HG03135 (cell line): ENCODE data around the gene TK2.
"Not testable (repeated sequence)": the region's sequence is repeated elsewhere in the genome, so short reads cannot be mapped to it uniquely, and the experiment has no call there.

Experiments used
- ATAC-seq: cut with Tn5 transposase; IDR thresholded peaks from one replicate; pipeline ENCODE4 v1.9.1; 2021; ENCODE audit warnings: mild to moderate bottlenecking, moderate library complexity; ENCODE audit not compliant: unreplicated experiment

TK2 gene

GRCh38 chr16:66549284-66550131 is at the start of gene TK2:
Gene TK2, minus strand, starts transcription at chr16:66550122. Its CDS starts 61 bp downstream, at chr16:66550061.
- ATAC-seq, result no peak

DNA sequence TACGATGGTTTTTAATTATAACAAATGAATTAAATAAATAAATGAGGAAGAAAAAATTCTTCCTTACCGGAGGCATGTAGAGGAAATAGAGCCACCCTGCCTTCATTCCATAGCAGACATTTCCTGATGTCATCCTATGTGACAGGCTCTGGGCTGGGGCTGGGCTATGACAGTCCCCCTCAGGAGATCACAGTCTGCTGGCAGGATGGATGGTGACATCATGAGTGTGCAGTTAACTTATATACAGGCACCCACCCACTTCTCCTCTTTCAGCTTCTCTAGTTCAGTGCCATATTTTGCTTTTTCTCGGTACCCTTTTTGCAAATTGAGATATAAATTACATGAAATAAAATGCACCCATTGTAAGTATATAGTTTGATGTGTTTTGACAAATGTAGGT is 48.2 kb upstream of the TK2 start:
- ATAC-seq, result no peak

DNA sequence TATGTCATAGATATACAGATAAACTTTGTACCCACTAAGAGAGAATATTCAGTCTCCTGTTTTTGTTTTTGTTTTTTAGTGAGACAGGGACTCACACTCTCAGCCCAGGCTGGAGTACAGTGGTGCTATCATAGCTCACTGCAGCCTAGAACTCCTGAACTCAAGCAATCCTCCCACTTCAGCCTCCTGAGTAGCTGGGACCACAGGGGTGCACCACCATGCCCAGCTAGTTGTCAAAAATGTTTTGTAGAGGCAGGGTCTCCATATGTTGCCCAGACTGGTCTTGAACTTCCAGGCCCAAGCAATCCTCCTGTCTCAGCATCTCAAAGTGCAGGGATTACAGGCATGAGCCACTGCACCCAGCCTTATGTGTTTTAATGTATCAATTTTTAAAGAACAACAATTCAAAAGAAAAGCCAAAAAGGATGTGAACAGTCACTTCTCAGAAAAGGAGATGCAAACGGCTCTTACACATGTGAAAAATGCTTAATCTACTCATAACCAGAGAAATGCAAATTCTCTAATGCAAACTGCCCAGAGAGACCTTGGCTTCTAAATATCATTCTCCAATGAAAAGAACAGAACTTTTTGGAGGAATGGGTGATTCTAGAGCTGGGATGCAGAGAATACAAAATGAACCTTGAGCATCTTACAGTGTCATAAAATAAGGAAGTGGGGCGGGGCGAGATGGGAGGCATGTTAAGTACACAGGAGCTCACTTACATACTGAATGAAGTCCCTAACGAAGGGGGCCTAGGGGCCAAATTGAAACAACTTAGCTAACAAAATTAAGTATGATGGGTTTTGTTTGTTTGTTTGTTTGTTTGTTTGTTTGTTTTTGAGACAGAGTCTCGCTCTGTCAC is 47.3 kb upstream of the TK2 start:
- ATAC-seq, result no peak

DNA sequence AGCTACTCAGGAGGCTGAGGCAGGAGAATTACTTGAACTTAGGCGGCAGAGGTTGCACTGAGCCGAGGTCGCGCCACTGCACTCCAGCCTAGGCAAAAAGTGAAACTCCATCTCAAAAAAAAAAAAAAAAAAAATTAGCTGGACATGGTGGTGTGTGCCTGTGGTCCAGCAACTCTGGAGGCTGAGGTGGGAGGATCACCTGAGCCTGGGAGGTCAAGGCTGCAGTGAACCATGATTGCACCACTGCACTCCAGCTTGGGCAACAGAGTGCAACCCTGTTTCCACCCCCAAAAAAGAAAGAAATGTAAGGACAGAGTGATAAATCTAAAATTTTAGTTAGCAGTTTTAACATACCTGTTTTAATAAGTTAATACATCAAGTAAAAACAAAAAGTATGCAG is 46.6 kb upstream of the TK2 start:
- not testable (repeated sequence) for ATAC-seq

- ATAC-seq, result no peak
Observed at GRCh38 chr16:66594739-66595138, 44.8 kb upstream of the TK2 start.

DNA sequence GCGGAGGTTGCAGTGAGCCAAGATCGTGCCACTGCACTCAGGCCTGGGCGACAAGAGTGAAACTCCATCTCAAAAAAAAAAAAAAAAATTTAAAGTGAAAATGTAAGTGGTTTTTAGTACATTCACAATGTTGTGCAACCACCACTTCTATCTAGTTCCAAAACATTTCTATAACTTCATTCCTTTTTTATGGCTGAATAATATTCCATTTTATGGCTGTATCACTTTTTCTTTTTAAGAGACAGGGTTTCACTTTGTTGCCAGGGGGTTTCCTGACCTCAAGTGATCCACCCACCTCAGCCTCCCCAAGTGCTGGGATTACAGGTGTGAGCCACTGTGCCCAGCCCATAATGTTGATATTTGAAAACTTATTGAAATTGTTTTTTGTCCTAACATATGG is 42.9 kb upstream of the TK2 start:
- no peak for ATAC-seq

- ATAC-seq, result no peak
Observed at GRCh38 chr16:66592241-66592640, 42.3 kb upstream of the TK2 start.

GRCh38 chr16:66591018-66591417 is 41.1 kb upstream of the TK2 start:
- ATAC-seq, result no peak

DNA sequence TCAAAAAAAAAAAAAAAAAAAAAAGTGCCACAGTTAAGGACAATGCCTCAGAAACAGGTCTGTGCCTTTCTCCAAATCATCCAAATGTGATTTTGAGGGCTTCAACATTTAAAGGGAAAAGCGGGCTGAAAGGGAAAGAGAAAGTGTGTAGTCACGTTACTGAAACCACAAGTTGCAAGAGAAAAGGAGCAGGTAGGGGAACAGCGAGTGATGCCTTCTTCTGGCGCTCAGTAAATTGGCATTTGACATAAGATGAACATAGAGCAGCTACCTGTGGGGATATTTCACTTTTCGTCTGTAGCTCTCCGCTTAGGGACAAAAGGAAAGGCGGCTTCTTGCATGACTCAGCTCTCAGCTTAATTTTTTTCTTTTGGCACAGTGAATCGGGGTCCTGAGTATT is 40.4 kb upstream of the TK2 start:
- ATAC-seq, result no peak

GRCh38 chr16:66588981-66589713 is 39.2 kb upstream of the TK2 start:
- peak; percentile 52 for ATAC-seq

- ATAC-seq, result no peak
Observed at GRCh38 chr16:66587881-66588600, 38.1 kb upstream of the TK2 start.

DNA sequence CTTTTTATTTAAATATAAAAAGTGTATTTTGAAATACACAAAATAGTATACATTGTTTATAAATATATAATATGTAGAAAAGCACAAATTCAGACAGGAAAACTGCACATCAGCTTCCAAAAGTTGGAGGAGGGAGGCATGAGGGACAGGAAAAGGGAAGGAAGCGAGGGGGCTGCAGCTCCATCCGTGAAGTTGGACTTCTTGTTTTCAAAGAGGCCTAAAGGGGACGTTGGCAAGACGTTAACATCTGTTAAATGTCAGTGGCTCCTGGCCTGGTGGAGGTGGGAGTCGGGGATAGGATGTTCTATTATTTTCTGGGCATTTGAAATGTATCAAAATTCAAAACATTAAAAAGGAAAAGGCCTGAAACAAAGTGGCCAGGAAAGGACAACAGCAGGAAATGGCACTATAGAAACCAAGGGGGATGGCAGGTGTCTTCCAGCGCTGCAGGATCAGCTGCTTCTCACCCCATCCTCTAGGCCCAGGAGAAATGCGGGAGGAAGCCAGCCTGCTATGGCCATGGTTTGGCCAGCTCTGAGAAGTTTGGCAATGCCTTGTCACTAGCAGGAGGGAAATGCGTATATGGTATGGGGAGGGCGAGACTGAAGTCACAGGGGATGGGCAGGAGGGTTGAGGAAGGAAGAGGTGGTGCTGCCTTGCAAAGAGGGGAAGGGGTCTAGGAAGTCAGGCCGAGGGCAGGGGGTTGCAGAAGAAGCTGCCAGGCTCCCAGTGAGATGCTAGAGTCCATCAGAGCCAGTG is 35.7 kb upstream of the TK2 start:
- ATAC-seq, result no peak

DNA sequence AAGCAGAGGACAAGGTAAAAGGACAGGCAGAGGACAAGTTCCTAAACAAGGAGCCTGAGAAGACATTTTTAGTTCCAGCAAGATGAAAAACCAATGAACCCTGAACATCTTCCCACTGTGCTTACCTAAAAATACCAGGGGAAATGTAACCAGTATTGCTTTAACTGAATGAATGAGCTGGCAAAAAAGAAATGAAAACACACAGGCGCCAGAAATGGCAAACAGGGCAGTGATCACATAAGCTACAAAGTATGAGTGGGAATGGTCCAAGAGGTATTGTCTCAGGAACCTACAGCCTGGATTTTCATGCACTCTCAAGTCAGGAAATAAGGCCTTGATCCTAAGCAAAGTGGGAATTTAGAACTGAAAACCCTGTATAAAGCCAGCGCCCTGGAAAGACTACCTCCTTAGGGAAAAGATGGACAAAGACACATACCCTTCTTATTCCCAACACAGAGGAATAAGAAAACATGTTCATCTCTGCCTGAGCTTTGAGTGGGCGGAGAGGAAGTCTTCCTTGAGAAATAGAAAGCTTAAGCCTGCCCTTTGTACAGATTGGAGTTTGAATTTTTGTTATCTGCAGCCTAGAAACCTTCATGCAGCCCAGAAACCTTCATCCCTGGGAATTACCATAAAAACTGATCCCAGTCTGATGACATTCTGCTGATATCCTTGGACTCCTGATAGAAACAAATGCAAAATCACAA is 31.5 kb upstream of the TK2 start:
- ATAC-seq, result no peak

DNA sequence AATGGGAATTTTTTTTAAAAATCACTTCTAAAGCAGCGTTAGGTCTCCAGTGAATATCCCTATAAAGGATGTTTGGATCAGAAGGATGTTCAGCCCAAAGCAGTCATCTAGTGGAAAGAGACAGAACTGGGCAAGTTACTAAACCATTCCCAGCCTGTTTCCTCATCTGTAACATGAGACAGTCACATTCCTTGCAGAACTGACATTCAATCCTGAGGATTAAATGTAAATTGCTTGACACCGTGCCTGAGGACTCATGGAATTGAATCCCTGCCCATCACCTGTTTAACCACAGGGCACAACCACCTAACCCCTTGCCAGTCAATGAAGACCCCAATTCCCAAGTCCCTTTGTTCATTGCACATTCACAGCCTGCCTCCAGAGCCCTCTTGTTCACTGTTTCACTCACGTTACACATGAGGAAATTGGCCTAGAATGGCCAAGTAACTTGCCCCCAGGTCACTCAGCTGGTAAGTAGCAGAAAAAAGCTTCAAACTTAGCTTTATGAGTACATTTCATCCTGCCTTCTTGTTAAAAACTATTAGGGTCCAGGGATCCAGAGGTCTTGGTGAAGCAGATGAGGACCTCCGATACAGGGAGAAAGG is 30.8 kb upstream of the TK2 start:
- ATAC-seq, result no peak

- no peak for ATAC-seq
Observed at GRCh38 chr16:66578651-66579531, 29.0 kb upstream of the TK2 start, which contains the start of gene CMTM2. Gene CMTM2, plus strand, starts transcription at chr16:66579463. Its CDS starts 145 bp downstream, at chr16:66579608.

- ATAC-seq, result no peak
Observed at GRCh38 chr16:66576296-66576695, 26.4 kb upstream of the TK2 start.

GRCh38 chr16:66575060-66575459 is 25.1 kb upstream of the TK2 start:
- ATAC-seq, result no peak

GRCh38 chr16:66574531-66574930 is 24.6 kb upstream of the TK2 start:
- ATAC-seq, result no peak
